Trophoblast cell (in vitro differentiated cells and primary cell): ENCODE measurements around the gene TMEM53.

Source experiments
- DNase-seq, 2 donors: peaks; one replicate each; pipeline ENCODE4 v3.0.0-alpha.2; 2016
- H2AFZ ChIP-seq: 2 replicates; pipeline ENCODE4 v1.6.1; 2013; ENCODE audit warnings: low read length, moderate library complexity, mild to moderate bottlenecking; ENCODE audit not compliant: insufficient read depth, poor library complexity
- H2AK5ac ChIP-seq: 2 replicates; pipeline ENCODE4 v1.6.1; 2013; ENCODE audit warnings: mild to moderate bottlenecking, low read length
- H2BK120ac ChIP-seq: 2 replicates; pipeline ENCODE4 v1.6.1; 2013; ENCODE audit warnings: low read length, mild to moderate bottlenecking, moderate library complexity; ENCODE audit not compliant: insufficient read depth, poor library complexity
- H2BK12ac ChIP-seq: 2 replicates; pipeline ENCODE4 v1.6.1; 2013; ENCODE audit warnings: mild to moderate bottlenecking, low read length, moderate library complexity
- H2BK5ac ChIP-seq: 2 replicates; pipeline ENCODE4 v1.6.1; 2013; ENCODE audit warnings: low read length, low read depth, moderate library complexity, mild to moderate bottlenecking; ENCODE audit not compliant: poor library complexity
- H3K14ac ChIP-seq: 2 replicates; pipeline ENCODE4 v1.6.1; 2013; ENCODE audit warnings: mild to moderate bottlenecking, low read length
- H3K18ac ChIP-seq: 2 replicates; pipeline ENCODE4 v1.6.1; 2013; ENCODE audit warnings: mild to moderate bottlenecking, low read length
- H3K23ac ChIP-seq: 2 replicates; pipeline ENCODE4 v1.6.1; 2013; ENCODE audit warnings: low read length
- H3K27ac ChIP-seq: 2 replicates; pipeline ENCODE4 v1.5.1; 2013; ENCODE audit warnings: low read depth, mild to moderate bottlenecking, inconsistent platforms, low read length, moderate library complexity
- H3K27me3 ChIP-seq: 2 replicates; pipeline ENCODE4 v1.6.1; 2013; ENCODE audit warnings: inconsistent platforms, mild to moderate bottlenecking, low read length, moderate library complexity; ENCODE audit not compliant: insufficient read depth
- H3K36me3 ChIP-seq, 2 experiments: 1 replicate in 1 of 2; 2 replicates in 1 of 2; pipeline ENCODE4 v1.6.1; 2013; ENCODE audit warnings: low read length in 2 of 2, mild to moderate bottlenecking in 2 of 2, moderate library complexity in 1 of 2; ENCODE audit not compliant: insufficient read depth in 2 of 2, control insufficient read depth in 1 of 2
- H3K4ac ChIP-seq: 2 replicates; pipeline ENCODE4 v1.6.1; 2013; ENCODE audit warnings: low read depth, mild to moderate bottlenecking, low read length, moderate library complexity
- H3K4me1 ChIP-seq, 2 experiments: 1 replicate in 1 of 2; 2 replicates in 1 of 2; pipeline ENCODE4 v1.6.1; 2013; ENCODE audit warnings: low read length in 2 of 2, mild to moderate bottlenecking in 2 of 2, moderate library complexity in 1 of 2; ENCODE audit not compliant: insufficient read depth in 2 of 2, control insufficient read depth in 1 of 2
- H3K4me2 ChIP-seq: 2 replicates; pipeline ENCODE4 v1.6.1; 2013; ENCODE audit warnings: inconsistent platforms, mild to moderate bottlenecking, low read length, moderate library complexity
- H3K4me3 ChIP-seq: 2 replicates; pipeline ENCODE4 v1.5.1; 2013; ENCODE audit warnings: mild to moderate bottlenecking, low read depth, low read length, inconsistent platforms
- H3K79me1 ChIP-seq: one replicate; pipeline ENCODE4 v1.6.1; 2013; ENCODE audit warnings: low read length
- H3K79me2 ChIP-seq: 2 replicates; pipeline ENCODE4 v1.6.1; 2013; ENCODE audit warnings: low read length, mild to moderate bottlenecking; ENCODE audit not compliant: control insufficient read depth, insufficient read depth, poor library complexity
- H3K9ac ChIP-seq: 2 replicates; pipeline ENCODE4 v1.6.1; 2013; ENCODE audit warnings: mild to moderate bottlenecking, low read length
- H3K9me3 ChIP-seq: 2 replicates; pipeline ENCODE4 v1.6.1; 2013; ENCODE audit warnings: low read depth, mild to moderate bottlenecking, control low read depth, inconsistent platforms, low read length; ENCODE audit not compliant: insufficient read depth
- H4K12ac ChIP-seq: 2 replicates; pipeline ENCODE4 v1.6.1; 2013; ENCODE audit warnings: low read depth, mild to moderate bottlenecking, low read length, moderate library complexity
- H4K8ac ChIP-seq: 2 replicates; pipeline ENCODE4 v1.6.1; 2013; ENCODE audit warnings: low read depth, mild to moderate bottlenecking, low read length, moderate library complexity
- H4K91ac ChIP-seq: one replicate; pipeline ENCODE4 v1.6.1; 2013; ENCODE audit warnings: low read depth, mild to moderate bottlenecking, low read length, moderate library complexity
- WGBS: extraction: QIAGEN DNeasy Blood & Tissue Kit; methylation state at CpG from one replicate; pipeline ENCODE4 v1.1.7; 2013; ENCODE audit warnings: missing lambda C conversion rate; ENCODE audit not compliant: insufficient read length, insufficient coverage; ENCODE audit errors: extremely low coverage; 5-methylcytosine and 5-hydroxymethylcytosine counted together

TMEM53 gene

DNA sequence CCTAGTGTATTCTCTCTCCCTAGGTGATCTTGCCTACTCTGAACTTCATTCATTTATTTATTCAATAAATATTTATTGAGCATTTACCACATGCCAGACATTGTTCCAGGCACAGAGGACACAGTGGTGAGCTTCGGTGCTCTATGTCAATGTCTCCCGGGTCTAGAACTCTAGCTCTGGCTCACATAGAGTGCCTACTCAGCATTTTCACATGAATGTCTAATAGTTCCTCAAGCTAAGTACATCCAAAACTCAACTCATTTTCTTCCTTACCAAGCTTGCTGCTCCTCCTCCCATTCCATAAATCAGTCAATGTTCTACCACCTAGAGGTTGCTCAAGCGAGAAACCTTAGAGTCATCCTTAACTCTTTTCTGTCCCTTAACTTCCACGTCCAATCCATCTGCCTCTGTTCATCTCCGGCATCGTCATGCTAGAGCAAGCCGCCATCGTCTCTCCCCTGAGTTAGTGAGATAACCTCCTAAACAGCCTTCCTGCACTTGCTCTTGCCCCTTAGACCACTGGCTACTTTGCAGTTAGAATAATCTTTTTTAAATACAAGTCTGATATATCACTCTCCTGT lies 67.5 kb downstream of the TMEM53 start:
- no peaks in the 10 kb centered on the region for H3K36me3 ChIP-seq
- no peak overlapping the region for H3K18ac ChIP-seq
- H3K9me3 ChIP-seq = no peaks in the 10 kb centered on the region
- no peak overlapping the region for H3K4ac ChIP-seq
- H3K4me1 ChIP-seq = no peaks in the 10 kb centered on the region
- no peaks in the 10 kb centered on the region for H3K79me1 ChIP-seq
- H2AFZ ChIP-seq = no peak overlapping the region
- no peak overlapping the region for H3K27ac ChIP-seq
- H3K23ac ChIP-seq = no peak overlapping the region
- H4K8ac ChIP-seq = no peak overlapping the region
- no peak for DNase-seq
- H2AK5ac ChIP-seq = no peak overlapping the region
- H3K79me2 ChIP-seq = no peaks in the 10 kb centered on the region
- WGBS = no CpG with 5 or more reads among the region's 8 CpGs
- H2BK12ac ChIP-seq = no peak overlapping the region
- no peak overlapping the region for H4K91ac ChIP-seq
- H3K4me2 ChIP-seq = no peak overlapping the region
- H2BK5ac ChIP-seq = no peak overlapping the region
- H4K12ac ChIP-seq = no peak overlapping the region
- no peak overlapping the region for H3K9ac ChIP-seq
- no peak overlapping the region for H2BK120ac ChIP-seq
- H3K27me3 ChIP-seq = no peaks in the 10 kb centered on the region
- no peak overlapping the region for H3K14ac ChIP-seq
- H3K4me3 ChIP-seq = no peak overlapping the region

DNA sequence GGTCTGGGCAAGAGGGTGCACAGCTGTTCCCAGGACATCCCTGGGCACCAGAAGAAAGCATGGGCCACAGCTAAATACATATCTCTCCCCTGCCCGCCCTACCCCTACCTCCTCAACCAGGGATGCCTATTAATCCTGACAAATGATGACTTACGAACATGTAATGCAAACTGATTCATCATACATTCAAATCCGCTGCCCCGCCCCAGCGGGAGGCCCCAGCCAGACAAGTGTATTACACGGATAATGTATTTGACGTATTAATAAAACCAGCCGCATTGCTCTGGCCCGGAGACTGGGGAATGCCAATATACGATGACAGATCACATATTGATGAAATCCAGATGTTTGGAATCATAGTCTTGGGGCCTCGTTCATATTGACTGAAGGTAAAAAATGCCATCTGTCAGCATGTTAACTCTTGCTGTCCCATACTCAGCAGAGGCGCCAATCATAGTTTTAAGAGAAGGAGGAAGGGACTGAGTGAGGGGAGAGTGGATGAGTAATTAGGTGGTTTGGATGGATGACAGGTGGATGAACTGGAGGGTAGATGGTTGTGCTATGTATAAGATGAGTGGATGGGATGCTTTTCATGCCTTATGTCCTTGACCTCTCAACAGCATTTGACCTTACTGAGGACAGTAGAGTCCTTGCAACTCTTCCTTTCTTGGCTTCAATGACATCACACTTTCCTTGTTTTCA lies 68.2 kb downstream of the TMEM53 start:
- no peaks in the 10 kb centered on the region for H3K4me1 ChIP-seq
- no peak overlapping the region for H3K4ac ChIP-seq
- no peaks in the 10 kb centered on the region for H3K9me3 ChIP-seq
- H3K36me3 ChIP-seq = no peaks in the 10 kb centered on the region
- H4K12ac ChIP-seq = no peak overlapping the region
- WGBS = no CpG with 5 or more reads among the region's 12 CpGs
- no peak overlapping the region for H3K14ac ChIP-seq
- H3K27me3 ChIP-seq = no peaks in the 10 kb centered on the region
- no peak overlapping the region for H3K27ac ChIP-seq
- no peaks in the 10 kb centered on the region for H3K79me2 ChIP-seq
- H3K4me3 ChIP-seq = no peak overlapping the region
- H3K9ac ChIP-seq = no peak overlapping the region
- H3K79me1 ChIP-seq = no peaks in the 10 kb centered on the region
- DNase-seq = no peak
- H2BK5ac ChIP-seq = no peak overlapping the region
- no peak overlapping the region for H4K8ac ChIP-seq
- no peak overlapping the region for H3K23ac ChIP-seq
- no peak overlapping the region for H2AK5ac ChIP-seq
- H3K18ac ChIP-seq = no peak overlapping the region
- H4K91ac ChIP-seq = no peak overlapping the region
- no peak overlapping the region for H3K4me2 ChIP-seq
- no peak overlapping the region for H2BK12ac ChIP-seq
- H2AFZ ChIP-seq = no peak overlapping the region
- H2BK120ac ChIP-seq = no peak overlapping the region

DNA sequence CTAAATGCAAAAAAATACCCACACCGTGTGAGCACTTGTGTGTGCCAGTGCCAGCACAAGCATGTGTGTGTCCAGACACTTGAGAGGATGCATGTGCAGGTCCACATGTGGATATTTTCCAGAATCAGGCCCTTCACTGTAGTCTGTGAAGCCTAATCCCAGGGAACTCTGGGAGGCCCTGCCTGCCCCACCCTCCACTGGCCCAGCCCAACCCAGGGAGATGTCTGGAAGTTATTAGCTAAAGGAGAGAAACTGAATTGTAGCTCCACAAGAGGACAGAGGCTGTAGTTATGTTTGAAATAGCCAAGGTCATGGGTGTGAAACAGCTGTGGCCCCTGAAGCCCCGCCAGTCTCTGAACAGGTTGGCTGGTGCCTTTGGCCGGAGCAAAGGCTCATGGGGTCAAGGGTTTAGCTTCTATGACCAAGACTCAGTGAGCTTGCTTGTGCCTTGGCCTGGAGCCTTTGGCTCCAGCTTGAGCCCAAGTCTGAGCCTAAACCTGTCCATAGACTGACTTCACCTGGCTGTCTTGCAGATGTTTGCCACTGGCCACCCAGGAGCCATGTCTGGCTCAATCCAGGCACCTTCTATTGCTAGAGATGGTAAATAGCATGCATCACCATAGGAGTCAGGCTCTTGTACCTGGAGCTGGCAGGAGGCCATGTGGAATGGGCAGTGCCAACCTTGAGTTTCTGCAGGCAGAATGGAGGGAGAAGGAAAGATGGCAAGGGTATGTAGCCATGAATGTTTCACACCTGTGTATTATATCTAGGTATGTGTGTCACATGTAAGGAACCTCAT lies 69.9 kb downstream of the TMEM53 start:
- Histone ChIP-seq H2BK12ac (no peak overlapping the region), H2AK5ac (no peak overlapping the region), H2BK120ac (no peak overlapping the region), H3K79me1 (no peaks in the 10 kb centered on the region), H2BK5ac (no peak overlapping the region), H4K12ac (no peak overlapping the region), H3K27ac (no peak overlapping the region), H3K4me1 (no peaks in the 10 kb centered on the region), H3K9ac (peak overlapping the region; percentile 61), H4K91ac (no peak overlapping the region), H3K27me3 (no peaks in the 10 kb centered on the region), H4K8ac (no peak overlapping the region), H3K14ac (no peak overlapping the region), H3K36me3 (no peaks in the 10 kb centered on the region), H3K9me3 (no peaks in the 10 kb centered on the region), H3K18ac (no peak overlapping the region), H3K79me2 (no peaks in the 10 kb centered on the region), H3K4me3 (no peak overlapping the region), H3K4me2 (no peak overlapping the region), H3K4ac (no peak overlapping the region), H3K23ac (no peak overlapping the region), H2AFZ (no peak overlapping the region)
- DNase-seq = no peak
- no CpG with 5 or more reads among the region's 3 CpGs for WGBS

DNA sequence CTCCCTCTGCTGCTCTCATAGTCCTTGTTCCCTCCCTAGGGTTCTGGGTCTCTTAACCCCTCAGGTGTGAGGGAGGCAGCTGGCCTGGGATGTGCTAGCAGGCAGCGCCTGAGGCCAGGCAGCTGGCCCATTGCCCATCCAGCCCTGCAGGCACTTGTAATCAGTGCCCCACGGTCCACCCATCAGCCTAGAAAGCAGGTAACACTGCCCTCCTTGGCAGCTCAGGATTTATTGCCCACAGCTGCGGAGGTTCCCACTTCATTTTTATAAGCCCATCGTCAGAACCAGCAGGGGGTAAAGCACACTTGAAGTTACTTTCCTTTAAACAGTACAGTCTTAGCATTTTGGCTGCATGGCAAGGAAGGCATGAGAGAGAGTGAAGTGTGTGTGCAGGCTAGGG lies 70.6 kb downstream of the TMEM53 start:
- Histone ChIP-seq H3K9me3 (no peaks in the 10 kb centered on the region), H4K8ac (no peak overlapping the region), H3K23ac (no peak overlapping the region), H3K36me3 (no peaks in the 10 kb centered on the region), H2BK120ac (no peak overlapping the region), H2AK5ac (no peak overlapping the region), H3K27me3 (no peaks in the 10 kb centered on the region), H3K79me2 (no peaks in the 10 kb centered on the region), H4K12ac (no peak overlapping the region), H2BK12ac (no peak overlapping the region), H3K18ac (no peak overlapping the region), H3K4me1 (no peaks in the 10 kb centered on the region), H3K9ac (no peak overlapping the region), H2BK5ac (no peak overlapping the region), H3K79me1 (no peaks in the 10 kb centered on the region), H3K4me2 (no peak overlapping the region), H2AFZ (no peak overlapping the region), H4K91ac (no peak overlapping the region), H3K27ac (no peak overlapping the region), H3K4me3 (no peak overlapping the region), H3K4ac (no peak overlapping the region), H3K14ac (no peak overlapping the region)
- no CpG with 5 or more reads among the region's 4 CpGs for WGBS
- no peak for DNase-seq
